A172 (cell line): ENCODE data around the gene TSPO. TPM values are rescaled to one million over a fixed set of nuclear protein-coding genes. Genes with fewer than 3 reads are reported as not detected.
"Not testable (repeated sequence)": the region's sequence is repeated elsewhere in the genome, so short reads cannot be mapped to it uniquely, and the experiment has no call there.

Experiments
- DNase-seq: peaks from one replicate; pipeline ENCODE4 v3.0.0-alpha.2; 2015; ENCODE audit warnings: low spot score
- total RNA-seq: library from RNA; depleted of rRNA; stranded (reverse); fragments of >200 nt; shearing (Covaris generic); gene quantifications from 2 replicates; pipeline ENCODE4 v1.2.3, GENCODE V29; 2014

Gene TSPO
- total RNA-seq, 1 experiment from 2014 or later = 263 TPM

- DNase-seq = no peak
Measured at GRCh38 chr22:43131773-43132501, 19.4 kb upstream of the TSPO start.

- no peak for DNase-seq
Measured at GRCh38 chr22:43133401-43133800, 18.0 kb upstream of the TSPO start.

DNA sequence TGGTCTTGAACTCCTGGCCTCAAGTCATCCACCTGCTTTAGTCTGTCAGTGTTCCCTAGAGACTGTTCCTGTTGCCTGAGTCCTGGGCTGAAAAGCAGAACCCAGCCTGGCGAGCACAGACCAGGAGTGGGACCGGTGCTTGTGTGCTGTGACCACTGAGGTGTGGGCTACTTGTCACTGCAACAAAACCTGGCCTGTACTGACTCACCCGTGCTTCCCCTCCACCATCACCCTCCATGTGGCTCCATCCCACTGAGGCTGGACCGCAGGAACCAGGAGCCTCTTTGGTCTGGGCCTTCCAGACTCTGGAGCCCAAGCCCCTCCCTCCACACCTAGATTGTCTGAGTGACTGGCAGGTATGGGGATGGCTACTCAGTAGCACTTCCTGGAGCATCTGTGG is 16.8 kb upstream of the TSPO start:
- no peak for DNase-seq

DNA sequence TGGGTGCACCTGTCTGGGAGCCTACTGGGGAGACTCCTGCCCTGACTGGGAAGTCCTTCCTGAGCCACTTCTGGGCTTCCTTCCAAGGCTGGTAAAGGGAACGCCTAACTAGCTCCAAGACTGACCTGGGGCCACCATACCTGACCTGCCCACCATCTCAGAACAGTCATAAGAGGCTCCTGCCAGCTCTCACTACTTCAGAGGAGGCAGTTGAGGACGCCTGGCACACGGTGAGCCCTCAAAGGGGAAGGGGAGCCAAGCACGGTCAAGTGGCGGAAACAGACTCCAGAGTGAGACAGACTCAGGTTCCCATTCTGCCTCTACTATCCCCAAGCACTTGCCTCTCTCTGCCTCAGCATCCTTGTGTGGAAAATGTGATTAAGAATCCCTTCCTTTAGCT is 15.8 kb upstream of the TSPO start:
- no peak for DNase-seq

DNA sequence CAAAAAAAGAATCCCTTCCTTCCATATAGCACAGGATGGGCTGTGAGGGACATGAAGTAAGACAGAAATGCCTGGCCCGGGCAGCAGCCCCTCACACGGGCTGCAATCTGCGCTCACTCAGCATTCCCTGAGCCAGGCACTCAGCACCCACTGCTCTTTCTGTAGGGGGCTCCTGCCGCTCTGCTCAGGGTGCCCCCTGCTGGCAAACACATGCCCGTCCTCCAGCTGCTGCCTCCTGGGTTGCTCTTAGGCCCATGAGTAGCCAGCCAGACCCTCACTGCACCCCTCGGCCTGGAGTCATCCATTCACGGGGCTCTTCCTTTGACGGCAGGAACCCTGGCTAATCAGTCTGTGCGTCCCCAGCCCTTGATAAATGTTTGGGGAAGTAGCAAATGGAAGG is 15.1 kb upstream of the TSPO start:
- no peak for DNase-seq

GRCh38 chr22:43136801-43137200 is 14.6 kb upstream of the TSPO start:
- DNase-seq = no peak

DNA sequence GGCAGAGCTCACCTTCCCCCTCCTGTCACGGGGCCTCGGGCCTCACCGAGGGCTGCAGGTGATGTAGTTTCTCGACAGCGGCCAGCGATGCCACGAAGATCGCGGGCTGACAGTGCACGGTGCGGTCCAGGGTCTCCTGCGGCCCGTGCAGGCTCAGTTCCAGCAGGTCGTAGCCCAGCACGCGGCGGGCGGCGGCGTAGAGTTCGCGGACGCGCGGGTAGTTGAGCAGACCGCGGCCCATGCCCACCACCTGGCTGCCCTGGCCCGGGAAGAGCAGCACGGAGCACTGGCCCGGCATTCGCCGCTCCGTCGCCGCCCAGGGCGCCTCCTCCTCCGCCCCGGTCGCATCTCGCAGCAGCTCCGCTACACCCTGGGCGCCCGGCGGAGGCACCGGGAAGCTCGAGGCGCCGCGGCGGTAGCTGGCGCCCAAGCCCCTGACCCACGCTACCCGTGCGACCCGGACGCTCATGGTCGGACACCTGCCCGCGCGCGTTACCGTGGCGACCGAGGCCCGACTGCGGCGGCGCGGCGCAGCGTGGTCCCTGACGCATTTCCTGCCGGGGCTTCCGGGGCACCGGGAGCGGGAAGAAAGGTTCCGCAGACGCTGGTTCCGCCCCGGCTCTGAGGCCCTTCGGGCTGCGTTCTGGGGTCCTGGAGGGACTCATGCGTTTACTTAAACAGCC is 8.3 kb upstream of the TSPO start, which contains the start of gene MCAT:
MCAT (minus strand) TSS at position 519 of the 683 bp plus-strand sequence; CDS start at position 469, 50 bp downstream.
- DNase-seq = peak; percentile 35

GRCh38 chr22:43144949-43145348 is 6.4 kb upstream of the TSPO start:
- DNase-seq = no peak

DNA sequence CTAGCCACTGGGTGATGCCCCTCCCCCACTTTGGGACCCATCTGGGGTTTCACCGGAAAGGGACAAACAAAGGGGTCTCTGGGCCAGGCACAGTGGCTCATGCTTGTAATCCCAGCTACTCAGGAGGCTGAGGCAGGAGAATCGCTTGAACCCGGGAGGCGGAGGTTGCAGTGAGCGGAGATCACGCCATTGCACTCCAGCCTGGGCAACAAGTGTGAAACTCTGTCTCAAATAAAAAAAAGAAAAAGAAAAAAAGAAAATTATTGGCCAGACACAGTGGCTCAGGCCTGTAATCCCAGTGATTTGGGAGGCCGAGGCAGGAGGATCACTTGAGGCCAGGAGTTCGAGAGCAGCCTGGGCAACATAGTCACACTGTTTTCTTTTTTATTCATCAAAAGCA is 6.0 kb upstream of the TSPO start:
- DNase-seq = not testable (repeated sequence)

DNA sequence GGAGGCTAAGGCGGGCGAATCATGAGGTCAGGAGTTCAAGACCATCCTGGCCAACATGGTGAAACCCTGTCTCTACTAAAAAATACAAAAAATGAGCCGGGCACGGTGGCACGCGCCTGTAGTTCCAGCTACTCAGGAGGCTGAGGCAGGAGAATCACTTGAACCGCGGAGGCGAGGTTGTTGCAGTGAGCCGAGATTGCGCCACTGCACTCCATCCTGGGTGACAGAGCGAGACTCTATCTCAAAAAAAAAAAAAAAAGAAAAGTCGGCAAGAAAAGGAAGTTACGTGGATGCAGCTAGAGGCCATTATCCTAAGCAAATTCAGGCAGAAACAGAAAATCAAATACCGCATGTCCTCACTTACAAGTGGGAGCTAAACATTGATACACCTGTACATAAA is 5.0 kb upstream of the TSPO start:
- DNase-seq = not testable (repeated sequence)

DNA sequence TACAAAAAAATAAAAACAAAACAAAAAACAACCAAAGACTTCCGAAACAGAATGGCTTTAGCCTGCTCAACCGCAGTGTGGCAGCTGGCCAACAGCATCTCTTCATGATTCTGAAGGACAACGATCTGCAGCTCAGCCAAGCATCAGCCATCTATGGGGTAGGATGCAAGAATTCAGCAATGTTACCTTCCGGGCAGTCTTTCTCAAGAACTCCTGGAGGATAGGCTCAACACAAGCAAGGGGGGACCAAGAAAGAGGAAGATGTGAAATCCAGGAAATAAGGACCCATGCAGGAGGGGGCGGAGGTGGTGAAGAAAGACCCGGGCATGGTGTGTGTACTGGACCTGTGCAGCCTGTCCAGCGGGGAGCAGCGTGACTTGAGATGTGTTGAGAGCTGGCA is 3.5 kb upstream of the TSPO start:
- DNase-seq = no peak

- no peak for DNase-seq
Measured at GRCh38 chr22:43148581-43148980, 2.8 kb upstream of the TSPO start.

- DNase-seq = no peak
Measured at GRCh38 chr22:43150731-43151206, 590 bp upstream of the TSPO start.

GRCh38 chr22:43152003-43152356 is 621 bp downstream of the TSPO start:
- DNase-seq = no peak

- peak; percentile 50 for DNase-seq
Measured at GRCh38 chr22:43152357-43153071, 1.2 kb downstream of the TSPO start.

DNA sequence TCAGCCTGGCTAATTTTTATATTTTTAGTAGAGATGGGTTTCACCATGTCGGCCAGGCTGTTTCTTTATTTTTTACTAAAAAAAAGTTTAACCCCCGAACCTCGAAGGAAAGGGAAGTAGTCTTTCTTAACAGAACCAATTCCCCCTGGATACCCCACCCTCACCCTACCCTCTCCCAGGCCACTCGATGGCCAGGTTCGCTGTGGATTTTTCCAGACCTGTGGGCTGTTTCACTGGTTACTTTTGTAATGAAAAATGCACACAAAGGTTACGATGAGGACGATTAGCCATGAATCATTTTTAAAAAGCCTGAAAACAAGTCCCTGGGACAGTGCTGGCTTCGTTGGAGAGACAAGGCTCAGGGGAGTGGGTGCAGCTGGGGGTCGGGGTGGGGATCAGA is 2.5 kb downstream of the TSPO start:
- no peak for DNase-seq

DNA sequence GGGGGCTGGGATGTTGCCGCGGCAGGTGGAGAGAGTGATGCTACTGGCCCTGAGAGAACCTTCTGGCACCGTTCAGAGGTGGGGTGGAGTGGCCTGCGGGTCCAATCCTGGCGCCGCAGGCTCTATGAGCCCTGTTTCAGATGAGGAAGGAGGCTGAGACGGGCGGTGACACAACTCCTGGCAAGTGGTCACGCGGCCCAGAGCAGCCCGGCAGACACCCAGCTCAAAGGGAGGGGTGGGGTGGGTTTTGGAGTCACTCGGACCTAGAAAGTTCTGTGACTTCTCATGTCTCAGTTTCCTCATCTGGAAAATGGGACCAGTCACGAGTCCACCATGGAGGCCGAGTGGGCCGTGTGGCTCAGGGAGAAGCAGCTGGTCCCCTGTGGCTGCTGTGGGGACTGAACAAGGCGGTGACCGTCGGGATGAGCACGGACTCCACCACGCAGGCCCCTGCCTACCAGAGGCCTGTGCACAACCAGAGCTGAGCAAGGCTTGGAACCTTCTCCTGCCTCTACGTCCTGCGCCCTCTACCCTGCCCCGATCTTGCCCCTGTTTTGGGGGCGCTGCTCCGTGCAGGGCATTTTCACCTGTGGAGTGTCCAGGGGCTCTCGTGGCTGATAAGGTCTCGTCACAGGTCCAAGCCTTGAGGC is 3.7 kb downstream of the TSPO start:
- DNase-seq = no peak

DNA sequence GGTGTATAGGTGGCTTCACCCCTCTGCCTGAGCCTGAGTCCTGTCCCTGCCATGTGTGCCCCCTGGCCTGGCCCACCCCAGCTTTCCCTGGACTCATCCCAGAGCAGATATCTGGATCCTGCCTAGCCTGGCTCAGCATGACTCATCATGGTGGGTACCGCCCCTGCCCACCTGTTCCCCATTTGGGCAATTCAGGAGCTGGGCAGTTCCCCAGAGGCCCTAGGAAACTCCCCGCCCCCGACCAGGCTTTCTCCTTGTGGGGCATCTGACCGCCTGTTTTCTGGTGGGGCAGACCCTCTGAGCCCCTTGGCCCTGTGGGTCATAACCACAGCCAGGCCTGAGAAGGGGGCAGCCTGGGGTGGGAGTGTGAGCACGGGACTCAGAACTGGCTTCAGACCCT is 4.4 kb downstream of the TSPO start:
- DNase-seq = no peak

DNA sequence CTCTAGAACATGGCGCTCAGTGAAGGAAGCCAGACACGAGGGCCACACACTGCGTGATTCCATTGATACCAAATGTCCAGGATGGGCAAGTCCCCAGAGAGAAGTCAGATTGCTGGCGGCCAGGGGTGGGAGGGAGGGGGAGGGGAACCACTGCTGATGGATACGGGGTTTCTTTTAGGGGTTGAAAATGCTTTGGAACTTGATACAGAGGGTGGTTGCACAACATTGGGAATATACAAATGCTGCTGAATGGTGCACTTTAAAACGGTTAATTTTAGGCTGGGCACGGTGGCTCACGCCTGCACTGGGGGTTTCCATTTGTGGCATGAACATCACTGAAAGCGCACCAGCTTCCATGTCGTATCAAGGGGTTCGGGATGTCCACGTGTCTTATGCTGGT is 5.1 kb downstream of the TSPO start:
- no peak for DNase-seq

DNA sequence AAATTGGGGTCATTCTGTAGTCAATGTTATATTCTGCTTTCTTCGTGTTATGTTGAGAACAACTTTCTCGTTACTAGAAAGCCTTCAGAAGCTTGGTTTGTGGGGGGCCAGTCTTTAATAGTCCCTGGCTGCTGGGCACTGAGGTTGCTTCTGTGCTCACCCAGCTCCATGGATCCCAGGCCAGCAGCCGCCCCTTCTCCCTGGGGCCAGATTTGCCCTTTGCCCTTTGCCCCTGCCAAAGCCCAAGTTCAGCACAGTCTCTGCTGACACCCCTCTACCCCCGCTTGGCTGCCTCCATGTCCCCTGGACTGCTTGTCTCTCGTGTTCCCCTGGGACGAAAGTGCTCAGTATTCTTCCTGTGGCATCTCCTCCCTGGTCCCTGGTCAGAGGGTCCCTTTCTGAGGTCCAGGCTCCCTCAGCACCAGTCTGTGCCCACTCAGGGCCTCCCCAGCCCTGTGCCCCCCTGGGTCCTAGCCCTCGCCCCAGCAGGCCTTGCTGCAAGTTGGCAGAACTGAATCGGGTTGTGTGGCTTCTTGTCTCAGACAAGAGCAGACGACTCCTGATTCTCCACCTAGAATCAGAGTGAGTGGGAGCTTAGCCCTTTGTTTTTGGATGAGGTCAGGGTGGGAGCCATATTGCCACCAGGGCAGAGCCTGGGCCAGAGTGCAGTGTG is 6.7 kb downstream of the TSPO start:
- DNase-seq = no peak

- no peak for DNase-seq
Measured at GRCh38 chr22:43158778-43159483, 7.6 kb downstream of the TSPO start.
